Smooth muscle cell (in vitro differentiated cells): ENCODE measurements around the gene WFDC10A. TPM values are rescaled to one million over a fixed set of nuclear protein-coding genes. Genes with fewer than 3 reads are reported as not detected.
A peak's percentile ranks its signal among the peaks of the same experiment; 100 is the strongest.
"Not testable (repeated sequence)": the region's sequence is repeated elsewhere in the genome, so short reads cannot be mapped to it uniquely, and the experiment has no call there.

Experiments used
- DNase-seq: peaks from one replicate; lab custom pipeline; 2025; ENCODE audit not compliant: unreplicated experiment; lab: John Stamatoyannopoulos, UW
- H2AFZ ChIP-seq: fragments of 200-600 bp; sonication (generic); 2 replicates; pipeline ENCODE4 v1.6.0; 2016; ENCODE audit warnings: antibody characterized with exemption, low read depth, mild to moderate bottlenecking
- H3F3A ChIP-seq: fragments of 200-600 bp; sonication (generic); 2 replicates; pipeline ENCODE4 v1.6.0; 2017; ENCODE audit warnings: antibody characterized with exemption, low read depth
- H3K27ac ChIP-seq: fragments of 200-600 bp; sonication (generic); 2 replicates; pipeline ENCODE4 v1.5.1; 2016; ENCODE audit warnings: low read depth, mild to moderate bottlenecking
- H3K27me3 ChIP-seq: fragments of 200-600 bp; sonication (generic); 2 replicates; pipeline ENCODE4 v1.6.1; 2016; ENCODE audit warnings: low read depth, mild to moderate bottlenecking
- H3K36me3 ChIP-seq: fragments of 200-600 bp; sonication (generic); 2 replicates; pipeline ENCODE4 v1.5.1; 2016; ENCODE audit warnings: low read depth
- H3K4me1 ChIP-seq: fragments of 200-600 bp; sonication (generic); 2 replicates; pipeline ENCODE4 v1.5.1; 2016; ENCODE audit warnings: low read depth
- H3K4me2 ChIP-seq: fragments of 200-600 bp; sonication (generic); 2 replicates; pipeline ENCODE4 v1.6.0; 2016; ENCODE audit warnings: mild to moderate bottlenecking
- H3K4me3 ChIP-seq: fragments of 200-600 bp; sonication (generic); 2 replicates; pipeline ENCODE4 v1.5.1; 2016; ENCODE audit warnings: mild to moderate bottlenecking
- H3K79me2 ChIP-seq: fragments of 200-600 bp; sonication (generic); 2 replicates; pipeline ENCODE4 v1.6.0; 2016; ENCODE audit warnings: low read depth, mild to moderate bottlenecking
- H3K9ac ChIP-seq: fragments of 200-600 bp; sonication (generic); 2 replicates; pipeline ENCODE4 v1.6.0; 2016; ENCODE audit warnings: low read depth
- H3K9me3 ChIP-seq: fragments of 200-600 bp; sonication (generic); replicated peaks from 2 replicates; pipeline ENCODE4 v1.5.1; 2016; ENCODE audit warnings: low read depth
- H4K20me1 ChIP-seq: fragments of 200-600 bp; sonication (generic); 2 replicates; pipeline ENCODE4 v1.6.0; 2016; ENCODE audit warnings: low read depth
- WGBS: methylation state at CpG from one replicate; pipeline ENCODE4 v1.1.7; 2016; ENCODE audit warnings: low lambda C conversion rate; 5-methylcytosine and 5-hydroxymethylcytosine counted together
- polyA plus RNA-seq: library from polyadenylated mRNA; unstranded; fragments of >200 nt; fragmentation: Nextera tagmentation; extraction: Ambion mirVana; gene quantifications from 2 replicates; pipeline ENCODE4 v1.2.1, GENCODE V29; 2016
- total RNA-seq: library from RNA; depleted of rRNA; stranded (reverse); fragments of >200 nt; gene quantifications from 2 replicates; pipeline ENCODE4 v1.2.3, GENCODE V29; 2014
- TF ChIP-seq, protein P1 (sequence below): fragments of 200-600 bp; sonication (generic); IDR thresholded peaks from 2 replicates; pipeline ENCODE4 v1.5.1; 2017; ENCODE audit warnings: borderline replicate concordance, mild to moderate bottlenecking, antibody characterized with exemption; ENCODE audit not compliant: insufficient read depth, poor library complexity, severe bottlenecking

Gene WFDC10A
- not detected in 2 replicates for total RNA-seq
- polyA plus RNA-seq: not detected in 2 replicates

DNA sequence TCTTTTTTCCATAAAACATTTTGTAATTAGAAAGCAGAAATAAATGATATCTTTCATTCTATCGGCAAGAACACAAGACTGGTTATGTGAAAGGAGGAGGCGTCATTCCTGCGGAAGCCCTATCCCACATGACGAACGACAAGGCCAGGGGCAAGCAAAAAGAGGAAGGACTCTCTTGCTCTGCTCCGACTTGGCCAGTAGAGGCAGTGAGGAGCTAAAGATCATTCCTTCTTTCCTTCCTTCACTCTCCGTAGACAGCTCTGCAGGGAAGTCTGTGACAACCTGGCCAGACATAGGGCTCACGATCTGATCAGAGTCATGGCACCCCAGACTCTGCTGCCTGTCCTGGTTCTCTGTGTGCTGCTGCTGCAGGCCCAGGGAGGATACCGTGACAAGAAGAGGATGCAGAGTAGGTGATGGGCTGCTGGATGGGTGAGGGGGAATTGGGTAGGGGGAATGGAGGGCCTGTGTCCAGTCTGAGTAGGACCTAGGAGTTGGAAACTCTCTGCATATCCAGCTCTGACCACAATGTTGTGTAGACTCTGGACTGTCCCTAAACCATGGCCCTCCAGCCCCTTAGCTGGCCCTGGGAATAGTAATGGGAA lies at the start of gene WFDC10A:
WFDC10A (plus strand) TSS at position 244 of the 605 bp plus-strand sequence; CDS start at position 319, 75 bp downstream.
- no peak for DNase-seq

GRCh38 chr20:45581702-45582101 lies 47.8 kb upstream of the WFDC10A start:
- DNase-seq: no peak
- TF ChIP-seq, protein P1, sequence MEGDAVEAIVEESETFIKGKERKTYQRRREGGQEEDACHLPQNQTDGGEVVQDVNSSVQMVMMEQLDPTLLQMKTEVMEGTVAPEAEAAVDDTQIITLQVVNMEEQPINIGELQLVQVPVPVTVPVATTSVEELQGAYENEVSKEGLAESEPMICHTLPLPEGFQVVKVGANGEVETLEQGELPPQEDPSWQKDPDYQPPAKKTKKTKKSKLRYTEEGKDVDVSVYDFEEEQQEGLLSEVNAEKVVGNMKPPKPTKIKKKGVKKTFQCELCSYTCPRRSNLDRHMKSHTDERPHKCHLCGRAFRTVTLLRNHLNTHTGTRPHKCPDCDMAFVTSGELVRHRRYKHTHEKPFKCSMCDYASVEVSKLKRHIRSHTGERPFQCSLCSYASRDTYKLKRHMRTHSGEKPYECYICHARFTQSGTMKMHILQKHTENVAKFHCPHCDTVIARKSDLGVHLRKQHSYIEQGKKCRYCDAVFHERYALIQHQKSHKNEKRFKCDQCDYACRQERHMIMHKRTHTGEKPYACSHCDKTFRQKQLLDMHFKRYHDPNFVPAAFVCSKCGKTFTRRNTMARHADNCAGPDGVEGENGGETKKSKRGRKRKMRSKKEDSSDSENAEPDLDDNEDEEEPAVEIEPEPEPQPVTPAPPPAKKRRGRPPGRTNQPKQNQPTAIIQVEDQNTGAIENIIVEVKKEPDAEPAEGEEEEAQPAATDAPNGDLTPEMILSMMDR: no peak
- no peaks in the 10 kb centered on the region for H3K9me3 ChIP-seq
- no peaks in the 10 kb centered on the region for H3K36me3 ChIP-seq
- no peaks in the 10 kb centered on the region for H3K79me2 ChIP-seq
- no peaks in the 10 kb centered on the region for H3F3A ChIP-seq
- H4K20me1 ChIP-seq: no peaks in the 10 kb centered on the region
- H3K27ac ChIP-seq: no peak overlapping the region
- peak overlapping the region; percentile 56 for H2AFZ ChIP-seq
- H3K9ac ChIP-seq: no peak overlapping the region
- no peak overlapping the region for H3K4me2 ChIP-seq
- no peak overlapping the region for H3K4me3 ChIP-seq
- H3K4me1 ChIP-seq: peaks cover 30% of the 10 kb centered on the region
- H3K27me3 ChIP-seq: no peaks in the 10 kb centered on the region

More for the DNA sequence above, at the start of gene WFDC10A:
- H3K9me3 ChIP-seq: no peaks in the 10 kb centered on the region
- H3K27ac ChIP-seq: no peak within 1 kb of the TSS
- H3K36me3 ChIP-seq: no peaks in the 10 kb centered on the region
- H3F3A ChIP-seq: no peaks in the 10 kb centered on the region
- TF ChIP-seq, protein P1: peak; percentile 59
- no peak within 1 kb of the TSS for H3K4me3 ChIP-seq
- H4K20me1 ChIP-seq: no peaks in the 10 kb centered on the region
- no peaks in the 10 kb centered on the region for H3K27me3 ChIP-seq
- no peak within 1 kb of the TSS for H3K9ac ChIP-seq
- H3K4me2 ChIP-seq: peak within 1 kb of the TSS; percentile 80
- 13% methylated on average over 9 of the region's 9 CpGs for WGBS
- peaks cover 4% of the 10 kb centered on the region for H3K4me1 ChIP-seq
- H3K79me2 ChIP-seq: no peaks in the 10 kb centered on the region
- peak within 1 kb of the TSS; percentile 44 for H2AFZ ChIP-seq

GRCh38 chr20:45583502-45583901 lies 46.0 kb upstream of the WFDC10A start:
- Histone ChIP-seq H3K4me2 (no peak overlapping the region), H2AFZ (no peak overlapping the region), H3K4me3 (no peak overlapping the region), H3K9ac (no peak overlapping the region), H3K27me3 (no peaks in the 10 kb centered on the region), H3K36me3 (no peaks in the 10 kb centered on the region), H3K4me1 (peaks cover 21% of the 10 kb centered on the region), H3K9me3 (no peaks in the 10 kb centered on the region), H3F3A (no peaks in the 10 kb centered on the region), H3K27ac (no peak overlapping the region), H3K79me2 (no peaks in the 10 kb centered on the region), H4K20me1 (no peaks in the 10 kb centered on the region)
- 86% methylated on average over 3 of the region's 3 CpGs for WGBS
- TF ChIP-seq, protein P1: no peak
- no peak for DNase-seq

- DNase-seq, H4K20me1 ChIP-seq, H3K27me3 ChIP-seq, H3K79me2 ChIP-seq, H3K4me3 ChIP-seq, H2AFZ ChIP-seq, H3F3A ChIP-seq, H3K9ac ChIP-seq, H3K4me2 ChIP-seq, H3K9me3 ChIP-seq, H3K36me3 ChIP-seq, H3K27ac ChIP-seq: not testable (repeated sequence)
- WGBS: 88% methylated on average over 5 of the region's 5 CpGs
- H3K4me1 ChIP-seq: peaks cover 21% of the 10 kb centered on the region
Measured at GRCh38 chr20:45584294-45584693, 45.2 kb upstream of the WFDC10A start.

- not testable (repeated sequence) for H3K79me2 ChIP-seq, H3K4me2 ChIP-seq, H3K9me3 ChIP-seq, H4K20me1 ChIP-seq, H3K4me3 ChIP-seq, H3K27ac ChIP-seq, H2AFZ ChIP-seq, H3K36me3 ChIP-seq, H3K9ac ChIP-seq, H3K27me3 ChIP-seq, DNase-seq, H3F3A ChIP-seq
- WGBS: 71% methylated on average over 5 of the region's 5 CpGs
- H3K4me1 ChIP-seq: peaks cover 21% of the 10 kb centered on the region
Measured at GRCh38 chr20:45585986-45586385, 43.6 kb upstream of the WFDC10A start.
